Rectal smooth muscle tissue (tissue), 1 donor: ENCODE results near the gene KCNIP3.

Experiments used
- H3K27ac ChIP-seq: one replicate; pipeline ENCODE4 v1.7.0; 2013; ENCODE audit warnings: low read depth, low read length, inconsistent platforms
- H3K27me3 ChIP-seq: one replicate; pipeline ENCODE4 v1.7.0; 2013; ENCODE audit warnings: low read length; ENCODE audit not compliant: control insufficient read depth, insufficient read depth
- H3K36me3 ChIP-seq: one replicate; pipeline ENCODE4 v1.7.0; 2013; ENCODE audit warnings: low read length; ENCODE audit not compliant: control insufficient read depth, insufficient read depth
- H3K4me1 ChIP-seq: one replicate; pipeline ENCODE4 v1.7.0; 2013; ENCODE audit warnings: low read length; ENCODE audit not compliant: control insufficient read depth, insufficient read depth
- H3K4me3 ChIP-seq: one replicate; pipeline ENCODE4 v1.7.0; 2013; ENCODE audit warnings: low read length
- H3K9ac ChIP-seq: one replicate; pipeline ENCODE4 v1.7.0; 2013; ENCODE audit warnings: low read length

KCNIP3 gene

GRCh38 chr2:95289253-95289652 is 7.9 kb upstream of the KCNIP3 start:
- no peaks in the 10 kb centered on the region for H3K4me1 ChIP-seq
- no peaks in the 10 kb centered on the region for H3K36me3 ChIP-seq
- H3K4me3 ChIP-seq: no peak overlapping the region
- no peaks in the 10 kb centered on the region for H3K27me3 ChIP-seq
- H3K9ac ChIP-seq: no peak overlapping the region
- H3K27ac ChIP-seq: no peak overlapping the region

- Histone ChIP-seq H3K27me3 (no peaks in the 10 kb centered on the region), H3K9ac (no peak overlapping the region), H3K27ac (no peak overlapping the region), H3K4me1 (no peaks in the 10 kb centered on the region), H3K4me3 (no peak overlapping the region), H3K36me3 (no peaks in the 10 kb centered on the region)
Measured at GRCh38 chr2:95291222-95291621, 5.9 kb upstream of the KCNIP3 start.

GRCh38 chr2:95292623-95293260 is 4.4 kb upstream of the KCNIP3 start:
- no peak overlapping the region for H3K9ac ChIP-seq
- H3K27ac ChIP-seq: no peak overlapping the region
- no peaks in the 10 kb centered on the region for H3K27me3 ChIP-seq
- H3K4me1 ChIP-seq: no peaks in the 10 kb centered on the region
- no peaks in the 10 kb centered on the region for H3K36me3 ChIP-seq
- H3K4me3 ChIP-seq: no peak overlapping the region

- Histone ChIP-seq H3K27ac (no peak overlapping the region), H3K9ac (no peak overlapping the region), H3K36me3 (no peaks in the 10 kb centered on the region), H3K4me1 (no peaks in the 10 kb centered on the region), H3K4me3 (no peak overlapping the region), H3K27me3 (no peaks in the 10 kb centered on the region)
Measured at GRCh38 chr2:95294579-95295250, 2.4 kb upstream of the KCNIP3 start.

GRCh38 chr2:95295376-95295775 is 1.8 kb upstream of the KCNIP3 start:
- Histone ChIP-seq H3K36me3 (no peaks in the 10 kb centered on the region), H3K27ac (no peak overlapping the region), H3K4me3 (no peak overlapping the region), H3K4me1 (no peaks in the 10 kb centered on the region), H3K27me3 (no peaks in the 10 kb centered on the region), H3K9ac (no peak overlapping the region)

GRCh38 chr2:95296011-95296410 is 1.1 kb upstream of the KCNIP3 start:
- no peak overlapping the region for H3K4me3 ChIP-seq
- H3K9ac ChIP-seq: no peak overlapping the region
- no peaks in the 10 kb centered on the region for H3K27me3 ChIP-seq
- H3K27ac ChIP-seq: no peak overlapping the region
- H3K4me1 ChIP-seq: no peaks in the 10 kb centered on the region
- no peaks in the 10 kb centered on the region for H3K36me3 ChIP-seq

- Histone ChIP-seq H3K4me1 (no peaks in the 10 kb centered on the region), H3K4me3 (no peak overlapping the region), H3K36me3 (no peaks in the 10 kb centered on the region), H3K27me3 (no peaks in the 10 kb centered on the region), H3K27ac (no peak overlapping the region), H3K9ac (no peak overlapping the region)
Measured at GRCh38 chr2:95297639-95298395, 670 bp downstream of the KCNIP3 start.

GRCh38 chr2:95298486-95299111 is 1.5 kb downstream of the KCNIP3 start:
- Histone ChIP-seq H3K27ac (no peak overlapping the region), H3K4me3 (no peak overlapping the region), H3K27me3 (no peaks in the 10 kb centered on the region), H3K9ac (no peak overlapping the region), H3K36me3 (no peaks in the 10 kb centered on the region), H3K4me1 (no peaks in the 10 kb centered on the region)

- Histone ChIP-seq H3K27me3 (no peaks in the 10 kb centered on the region), H3K36me3 (no peaks in the 10 kb centered on the region), H3K4me1 (no peaks in the 10 kb centered on the region), H3K27ac (no peak overlapping the region), H3K4me3 (no peak overlapping the region), H3K9ac (no peak overlapping the region)
Measured at GRCh38 chr2:95299961-95300360, 2.8 kb downstream of the KCNIP3 start.

- Histone ChIP-seq H3K4me1 (no peaks in the 10 kb centered on the region), H3K4me3 (no peak overlapping the region), H3K36me3 (no peaks in the 10 kb centered on the region), H3K27me3 (no peaks in the 10 kb centered on the region), H3K9ac (no peak overlapping the region), H3K27ac (no peak overlapping the region)
Measured at GRCh38 chr2:95300450-95300849, 3.3 kb downstream of the KCNIP3 start.

- no peaks in the 10 kb centered on the region for H3K4me1 ChIP-seq
Measured at GRCh38 chr2:95301186-95301585, 4.0 kb downstream of the KCNIP3 start.

GRCh38 chr2:95301876-95302641 is 4.9 kb downstream of the KCNIP3 start:
- H3K4me1 ChIP-seq: no peaks in the 10 kb centered on the region
- H3K4me3 ChIP-seq: no peak overlapping the region
- no peaks in the 10 kb centered on the region for H3K27me3 ChIP-seq
- no peak overlapping the region for H3K27ac ChIP-seq
- no peak overlapping the region for H3K9ac ChIP-seq
- H3K36me3 ChIP-seq: no peaks in the 10 kb centered on the region

More at GRCh38 chr2:95301186-95301585, 4.0 kb downstream of the KCNIP3 start:
- H3K4me3 ChIP-seq: no peak overlapping the region
- H3K27ac ChIP-seq: no peak overlapping the region
- no peaks in the 10 kb centered on the region for H3K36me3 ChIP-seq
- no peak overlapping the region for H3K9ac ChIP-seq
- H3K27me3 ChIP-seq: no peaks in the 10 kb centered on the region
